HCT116 (cell line): ENCODE results near the gene FCER1G. TPM values are rescaled to one million over a fixed set of nuclear protein-coding genes. Genes with fewer than 3 reads are reported as not detected.

ENCODE experiments used
- ATAC-seq: fragments of 200-7000 bp; cut with Tn5 transposase; 2 replicates; pipeline ENCODE4 v1.9.1; 2020; ENCODE audit warnings: mild to moderate bottlenecking, moderate library complexity
- BruUV-seq: library from RNA; stranded (reverse); fragments of 400-500 nt; replicated peaks from 2 replicates; lab custom pipeline; 2021; lab: Mats Ljungman, UMichigan
- CTCF ChIA-PET: fragments of 300-600 bp; sonication (Branson Sonifier 250); formaldehyde crosslinking; loops from one replicate; lab custom pipeline; 2021; ENCODE audit warnings: antibody characterized with exemption; lab: Charles Lee
- POLR2A ChIA-PET: fragments of 300-600, 350-600 bp; sonication (Branson Sonifier 250); formaldehyde crosslinking; loops from one replicate; lab custom pipeline; 2021; ENCODE audit warnings: antibody characterized with exemption; lab: Charles Lee
- RAD21 ChIA-PET, 2 experiments: fragments of 300-600 bp; sonication (Branson Sonifier 250); formaldehyde crosslinking; loops; one replicate each; lab custom pipeline; 2023; ENCODE audit warnings: low total read pairs in 2 of 2; ENCODE audit not compliant: uncharacterized antibody in 2 of 2, unreplicated experiment in 2 of 2, low non-redundant PET in 1 of 2; lab: Charles Lee
- DNase-seq: peaks from one replicate; pipeline ENCODE4 v3.0.0-alpha.2; 2010; ENCODE audit warnings: low read depth, low spot score
- H2AFZ ChIP-seq: fragments of 200-600 bp; shearing (Covaris generic), sonication (generic); 2 replicates; pipeline ENCODE4 v1.6.1; 2017; ENCODE audit warnings: low read depth, mixed run types, mixed read lengths, antibody characterized with exemption, low read length; ENCODE audit not compliant: poor library complexity, severe bottlenecking
- H3K27ac ChIP-seq: 2 replicates; pipeline ENCODE4 v1.5.1; 2012; ENCODE audit warnings: low read depth, low read length
- H3K27me3 ChIP-seq: fragments of 200-600 bp; sonication (generic); 2 replicates; pipeline ENCODE4 v1.6.1; 2016; ENCODE audit warnings: mixed run types, low read length, mixed read lengths; ENCODE audit not compliant: insufficient read depth
- H3K36me3 ChIP-seq, 2 experiments: fragments of 200-500 bp in 1 of 2; fragments of 200-600 bp in 1 of 2; sonication (Bioruptor generic) in 1 of 2; sonication (generic) in 1 of 2; 2 replicates each; pipeline versions ENCODE4 v1.5.1 to v1.6.1; 2014 to 2016; ENCODE audit warnings: low read length in 2 of 2, inconsistent platforms in 1 of 2, mixed read lengths in 1 of 2, mixed run types in 1 of 2; ENCODE audit not compliant: insufficient read depth in 2 of 2, control insufficient read depth in 1 of 2
- H3K4me1 ChIP-seq, 2 experiments: fragments of 200-600 bp in 1 of 2; sonication (generic) in 1 of 2; 2 replicates each; pipeline versions ENCODE4 v1.5.1 to v1.6.1; 2012 to 2017; ENCODE audit warnings: low read length in 2 of 2, inconsistent platforms in 1 of 2, mild to moderate bottlenecking in 1 of 2, mixed read lengths in 1 of 2, mixed run types in 1 of 2, moderate library complexity in 1 of 2; ENCODE audit not compliant: insufficient read depth in 2 of 2, control insufficient read depth in 1 of 2
- H3K4me2 ChIP-seq: fragments of 200-600 bp; sonication (generic); 2 replicates; pipeline ENCODE4 v1.6.1; 2017; ENCODE audit warnings: mixed run types, low read length, mixed read lengths
- H3K4me3 ChIP-seq, 2 experiments: fragments of 200-600 bp in 1 of 2; sonication (generic) in 1 of 2; replicated peaks in 1 of 2; 2 replicates each; pipeline ENCODE4 v1.5.1; 2011 to 2016; ENCODE audit warnings: low read length in 2 of 2, control low read depth in 1 of 2, low read depth in 1 of 2, mild to moderate bottlenecking in 1 of 2, mixed read lengths in 1 of 2, mixed run types in 1 of 2
- H3K79me2 ChIP-seq: fragments of 200-600 bp; sonication (generic); 2 replicates; pipeline ENCODE4 v1.6.1; 2017; ENCODE audit warnings: mild to moderate bottlenecking, mixed run types, low read length, moderate library complexity, mixed read lengths; ENCODE audit not compliant: insufficient read depth
- H3K9ac ChIP-seq: fragments of 200-600 bp; sonication (generic); 2 replicates; pipeline ENCODE4 v1.6.1; 2016; ENCODE audit warnings: low read length, mixed read lengths
- H3K9me2 ChIP-seq: fragments of 200-600 bp; sonication (generic), shearing (Covaris generic); 2 replicates; pipeline ENCODE4 v1.6.1; 2017; ENCODE audit warnings: mixed run types, mild to moderate bottlenecking, moderate library complexity; ENCODE audit not compliant: insufficient read depth
- H3K9me3 ChIP-seq, 2 experiments: fragments of 200-500 bp in 1 of 2; fragments of 200-600 bp in 1 of 2; sonication (Bioruptor generic) in 1 of 2; sonication (generic) in 1 of 2; 2 replicates each; pipeline ENCODE4 v1.6.1; 2014 to 2017; ENCODE audit warnings: low read length in 2 of 2, mixed read lengths in 2 of 2, inconsistent platforms in 1 of 2, low read depth in 1 of 2, mild to moderate bottlenecking in 1 of 2, mixed run types in 1 of 2, moderate library complexity in 1 of 2; ENCODE audit not compliant: control insufficient read depth in 1 of 2, insufficient read depth in 1 of 2
- H4K20me1 ChIP-seq: fragments of 200-600 bp; sonication (generic), shearing (Covaris generic); 2 replicates; pipeline ENCODE4 v1.6.1; 2017; ENCODE audit warnings: mixed run types, mild to moderate bottlenecking, moderate library complexity; ENCODE audit not compliant: insufficient read depth
- ATF3 ChIP-seq: IDR thresholded peaks from 2 replicates; pipeline ENCODE4 v1.6.1; 2012
- CEBPB ChIP-seq: IDR thresholded peaks from 2 replicates; pipeline ENCODE4 v1.6.1; 2012; ENCODE audit warnings: low read depth
- CTCF ChIP-seq, 3 experiments: fragments of 200-600 bp in 1 of 3; sonication (generic) in 1 of 3; IDR thresholded peaks in 2 of 3; conservative IDR thresholded peaks in 1 of 3; 2 replicates each; pipeline ENCODE4 v1.5.1; 2012 to 2017; ENCODE audit warnings: low read depth in 2 of 3, low read length in 2 of 3, antibody characterized with exemption in 1 of 3, borderline replicate concordance in 1 of 3, control low read depth in 1 of 3, mild to moderate bottlenecking in 1 of 3, mixed read lengths in 1 of 3, mixed run types in 1 of 3, moderate library complexity in 1 of 3; ENCODE audit not compliant: insufficient read depth in 1 of 3
- EGR1 ChIP-seq: IDR thresholded peaks from 2 replicates; pipeline ENCODE4 v1.6.1; 2012; ENCODE audit warnings: low read depth
- ELF1 ChIP-seq: IDR thresholded peaks from 2 replicates; pipeline ENCODE4 v1.6.1; 2012; ENCODE audit warnings: low read depth, borderline replicate concordance
- EZH2phosphoT487 ChIP-seq: fragments of 200-600 bp; IDR thresholded peaks from 2 replicates; pipeline ENCODE4 v1.6.1; 2018; ENCODE audit warnings: antibody characterized with exemption, borderline replicate concordance
- FOSL1 ChIP-seq: IDR thresholded peaks from 2 replicates; pipeline ENCODE4 v1.6.1; 2012; ENCODE audit warnings: low read depth
- MAX ChIP-seq: IDR thresholded peaks from 2 replicates; pipeline ENCODE4 v1.6.1; 2012
- POLR2A ChIP-seq: IDR thresholded peaks from 2 replicates; pipeline ENCODE4 v1.7.0; 2011; ENCODE audit warnings: borderline replicate concordance; ENCODE audit not compliant: insufficient read depth, insufficient read length; ENCODE audit errors: extremely low read depth
- POLR2AphosphoS5 ChIP-seq: IDR thresholded peaks from 2 replicates; pipeline ENCODE4 v1.6.1; 2011; ENCODE audit warnings: mild to moderate bottlenecking, low read depth, low read length, moderate library complexity
- RAD21 ChIP-seq: IDR thresholded peaks from 2 replicates; pipeline ENCODE4 v1.6.1; 2012; ENCODE audit warnings: low read depth, mild to moderate bottlenecking
- REST ChIP-seq: IDR thresholded peaks from 2 replicates; pipeline ENCODE4 v1.6.1; 2012; ENCODE audit warnings: low read depth
- SRF ChIP-seq: IDR thresholded peaks from 2 replicates; pipeline ENCODE4 v1.6.1; 2012; ENCODE audit warnings: low read depth
- TCF7L2 ChIP-seq: IDR thresholded peaks from 2 replicates; pipeline ENCODE4 v1.7.0; 2011; ENCODE audit warnings: borderline replicate concordance, inconsistent platforms; ENCODE audit not compliant: insufficient read depth, insufficient read length; ENCODE audit errors: extremely low read depth
- YY1 ChIP-seq: IDR thresholded peaks from 2 replicates; pipeline ENCODE4 v1.6.1; 2011; ENCODE audit warnings: low read length, low read depth, moderate library complexity, mild to moderate bottlenecking; ENCODE audit not compliant: insufficient replicate concordance; ENCODE audit errors: extremely low read depth
- ZBTB33 ChIP-seq: IDR thresholded peaks from 2 replicates; pipeline ENCODE4 v1.6.1; 2011; ENCODE audit warnings: mild to moderate bottlenecking, low read length, moderate library complexity; ENCODE audit not compliant: insufficient replicate concordance; ENCODE audit errors: extremely low read depth
- ZFX ChIP-seq: fragments of 450-650 bp; IDR thresholded peaks from 2 replicates; pipeline ENCODE4 v1.6.1; 2017
- ZNF274 ChIP-seq: fragments of 200-500 bp; sonication (Bioruptor generic); IDR thresholded peaks from 2 replicates; pipeline ENCODE4 v1.6.1; 2014; ENCODE audit warnings: mild to moderate bottlenecking, low read depth, low read length, inconsistent platforms
- intact Hi-C: fragments of 100-400 bp; cut with micrococcal nuclease; formaldehyde crosslinking; loops from 2 replicates; pipeline ENCODE4 v1.10.0; 2022
- total RNA-seq: library from RNA; stranded (reverse); gene quantifications from one replicate; pipeline ENCODE4 v1.2.1, GENCODE V29; 2021; ENCODE audit not compliant: unreplicated experiment

FCER1G gene
- total RNA-seq, 1 experiment from 2014 or later, result 0.86 TPM

- H3K9me2 ChIP-seq, result no peaks in the 10 kb centered on the region
- ChIA-PET RAD21 (no interaction called here), CTCF (no interaction called here), POLR2A (no interaction called here)
- no peaks in the 10 kb centered on the region for H3K36me3 ChIP-seq
- no peak overlapping the region for H3K9ac ChIP-seq
- no peak for TF ChIP-seq MAX
- no peak for TF ChIP-seq YY1
- TF ChIP-seq REST, result no peak
- no peak for TF ChIP-seq EZH2phosphoT487
- TF ChIP-seq ZNF274, result no peak
- no peak for TF ChIP-seq TCF7L2
- TF ChIP-seq SRF, result no peak
- no peak for TF ChIP-seq EGR1
- TF ChIP-seq ATF3, result no peak
- TF ChIP-seq ELF1, result no peak
- no peak for TF ChIP-seq ZBTB33
- TF ChIP-seq POLR2AphosphoS5, result no peak
- TF ChIP-seq POLR2A, result no peak
- TF ChIP-seq RAD21, result no peak
- TF ChIP-seq CTCF (IDR thresholded peaks at IDR 0.05 in 2 of 3, conservative IDR thresholded peaks at IDR 0.05 in 1 of 3; ENCODE audit: borderline replicate concordance in 1 of 3, insufficient read depth in 1 of 3, low read depth in 2 of 3, low read length in 2 of 3), result no peak
- TF ChIP-seq ZFX, result no peak
- no peak for TF ChIP-seq CEBPB
- no peak for TF ChIP-seq FOSL1
- no peak overlapping the region for H3K4me2 ChIP-seq
- H3K27me3 ChIP-seq, result peaks cover 10% of the 10 kb centered on the region
- no peak overlapping the region for H2AFZ ChIP-seq
- no peak for ATAC-seq
- H3K79me2 ChIP-seq, result no peaks in the 10 kb centered on the region
- no peak overlapping the region for H3K4me3 ChIP-seq
- H3K4me1 ChIP-seq, result peaks cover 0 to 5% of the 10 kb centered on the region in 2 experiments; a peak in 1 of 4 replicates
- no peak overlapping the region for H3K27ac ChIP-seq
- H3K9me3 ChIP-seq, result no peaks in the 10 kb centered on the region
- intact Hi-C loops, result no loop called here
- BruUV-seq, result no TSS peak
- DNase-seq, result no peak
- no peaks in the 10 kb centered on the region for H4K20me1 ChIP-seq
Observed at GRCh38 chr1:161265305-161265704, 50.2 kb downstream of the FCER1G start.
